ENCODE results near the gene RRAD.
"Not testable (repeated sequence)": the region's sequence is repeated elsewhere in the genome, so short reads cannot be mapped to it uniquely, and the experiment has no call there.

RRAD gene

DNA sequence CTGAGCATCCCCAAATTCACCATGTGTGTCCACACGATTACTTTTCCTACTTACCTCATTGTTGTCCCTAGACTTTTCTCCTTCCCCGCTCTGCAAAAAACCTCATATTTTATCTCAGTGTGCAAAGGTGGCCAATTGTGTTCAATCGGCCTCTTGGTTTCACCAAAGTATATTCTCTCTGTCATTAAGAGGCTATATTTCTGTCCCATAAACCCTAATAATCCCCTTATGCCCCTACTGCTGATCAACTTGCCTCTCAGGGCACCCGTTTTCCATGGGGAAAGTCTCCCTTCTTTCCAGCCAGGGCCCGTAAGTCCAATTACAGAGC, 21.6 kb upstream of the RRAD start:
- DNase-seq: no peak
- peaks cover 0 to 5% (median 0%) of the 10 kb centered on the region in 5 experiments for H3K9me3 ChIP-seq (ENCODE audit: control extremely low read depth in 1 of 5, control insufficient read depth in 4 of 5, insufficient read depth in 2 of 5, low read depth in 1 of 5, low read length in 4 of 5)
- ChIA-PET POLR2A (interaction anchor here (1.1 kb wide), 1 partner anchor 204 kb away, joined by 3 read pairs; no protein-coding TSS in a partner anchor), CTCF (interaction anchor here (0.9 to 1.7 kb wide), 8 partner anchors 9 to 222 kb away, joined by 3 to 6 read pairs (median 4); no protein-coding TSS in a partner anchor)
- 43% methylated on average over 4 of the region's 5 CpGs for WGBS (ENCODE audit: insufficient coverage)
- H3K36me3 ChIP-seq (ENCODE audit: control insufficient read depth in 4 of 4, insufficient read depth in 4 of 4, low read length in 3 of 4): peaks cover 2 to 21% (median 17%) of the 10 kb centered on the region in 4 experiments
- peaks cover 0 to 17% (median 14%) of the 10 kb centered on the region in 4 experiments for H3K4me1 ChIP-seq (ENCODE audit: control extremely low read depth in 1 of 4, control insufficient read depth in 4 of 4, insufficient read depth in 4 of 4, low read length in 3 of 4)
- H3K4me3 ChIP-seq (ENCODE audit: control insufficient read depth in 1 of 7, extremely low read depth in 1 of 7, insufficient read depth in 4 of 7, low read depth in 2 of 7, low read length in 6 of 7): no peak overlapping the region
- no peak overlapping the region for H3K27ac ChIP-seq (ENCODE audit: insufficient read depth in 1 of 2, low read depth in 1 of 2, low read length in 2 of 2, poor library complexity in 1 of 2, severe bottlenecking in 2 of 2)
- H3K27me3 ChIP-seq (replicated peaks in 2 of 5; ENCODE audit: control insufficient read depth in 4 of 5, insufficient read depth in 5 of 5, low read length in 4 of 5): peaks cover 10 to 42% (median 23%) of the 10 kb centered on the region in 5 experiments

DNA sequence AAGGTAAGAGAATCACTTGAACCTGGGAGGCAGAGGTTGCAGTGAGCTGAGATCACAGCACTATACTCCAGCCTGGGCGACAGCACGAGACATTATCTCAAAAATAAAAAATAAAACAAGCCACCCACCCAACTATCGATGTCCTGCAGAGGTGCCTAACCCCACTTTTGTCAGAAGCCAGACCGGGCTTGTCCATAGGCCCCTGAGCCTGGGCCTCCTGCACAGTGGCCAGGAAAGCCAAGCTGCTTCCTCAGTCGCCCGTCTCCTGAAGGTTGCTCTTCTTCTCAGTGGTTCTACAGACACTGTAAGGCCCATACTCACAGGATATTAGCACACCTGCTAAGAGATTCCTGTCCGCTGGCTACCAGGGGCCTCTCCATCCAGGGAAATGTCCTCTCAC, 21.2 kb upstream of the RRAD start:
- no peak for DNase-seq
- no peak overlapping the region for H3K4me3 ChIP-seq (ENCODE audit: control insufficient read depth in 1 of 7, extremely low read depth in 1 of 7, insufficient read depth in 4 of 7, low read depth in 2 of 7, low read length in 6 of 7)
- peaks cover 2 to 25% (median 20%) of the 10 kb centered on the region in 4 experiments for H3K36me3 ChIP-seq (ENCODE audit: control insufficient read depth in 4 of 4, insufficient read depth in 4 of 4, low read length in 3 of 4)
- peaks cover 0 to 5% (median 0%) of the 10 kb centered on the region in 5 experiments for H3K9me3 ChIP-seq (ENCODE audit: control extremely low read depth in 1 of 5, control insufficient read depth in 4 of 5, insufficient read depth in 2 of 5, low read depth in 1 of 5, low read length in 4 of 5)
- H3K27me3 ChIP-seq (replicated peaks in 2 of 5; ENCODE audit: control insufficient read depth in 4 of 5, insufficient read depth in 5 of 5, low read length in 4 of 5): peaks cover 10 to 40% (median 19%) of the 10 kb centered on the region in 5 experiments
- 80% methylated on average over 6 of the region's 7 CpGs for WGBS (ENCODE audit: insufficient coverage)
- H3K27ac ChIP-seq (ENCODE audit: insufficient read depth in 1 of 2, low read depth in 1 of 2, low read length in 2 of 2, poor library complexity in 1 of 2, severe bottlenecking in 2 of 2): no peak overlapping the region
- ChIA-PET POLR2A (interaction anchor here (1.1 kb wide), 1 partner anchor 205 kb away, joined by 3 read pairs; no protein-coding TSS in a partner anchor), CTCF (interaction anchor here (0.9 to 1.7 kb wide), 3 partner anchors 8 to 52 kb away, joined by 3 to 6 read pairs (median 4); no protein-coding TSS in a partner anchor)
- H3K4me1 ChIP-seq (ENCODE audit: control extremely low read depth in 1 of 4, control insufficient read depth in 4 of 4, insufficient read depth in 4 of 4, low read length in 3 of 4): peaks cover 0 to 17% (median 14%) of the 10 kb centered on the region in 4 experiments

DNA sequence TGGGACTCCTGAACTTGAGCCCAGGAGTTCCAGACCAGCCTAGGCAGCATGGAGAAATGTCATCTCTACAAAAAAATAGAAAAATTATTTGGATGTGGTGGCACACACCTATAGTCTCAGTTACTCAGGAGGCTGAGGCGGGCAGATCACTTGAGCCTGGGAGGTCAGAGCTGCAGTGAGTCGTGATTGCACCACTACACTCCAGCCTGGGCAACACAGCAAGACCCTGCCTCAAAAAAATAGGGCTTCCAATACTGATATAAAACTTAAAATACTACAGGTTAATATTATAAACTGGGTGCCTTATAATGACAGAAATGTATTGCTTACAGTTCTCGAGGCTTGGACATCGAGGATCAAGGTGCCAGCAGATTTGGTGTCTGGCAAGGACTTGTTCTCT, 20.6 kb upstream of the RRAD start:
- ChIA-PET CTCF (interaction anchor here (0.9 to 1.2 kb wide), 2 partner anchors 11 to 51 kb away, joined by 3 to 4 read pairs; no protein-coding TSS in a partner anchor), POLR2A (no interaction called here)
- peaks cover 8 to 33% (median 15%) of the 10 kb centered on the region in 5 experiments for H3K27me3 ChIP-seq (replicated peaks in 2 of 5; ENCODE audit: control insufficient read depth in 4 of 5, insufficient read depth in 5 of 5, low read length in 4 of 5)
- H3K27ac ChIP-seq (ENCODE audit: insufficient read depth in 1 of 2, low read depth in 1 of 2, low read length in 2 of 2, poor library complexity in 1 of 2, severe bottlenecking in 2 of 2): no peak overlapping the region
- H3K4me1 ChIP-seq (ENCODE audit: control extremely low read depth in 1 of 4, control insufficient read depth in 4 of 4, insufficient read depth in 4 of 4, low read length in 3 of 4): peaks cover 0 to 17% (median 14%) of the 10 kb centered on the region in 4 experiments
- no peak overlapping the region for H3K4me3 ChIP-seq (ENCODE audit: control insufficient read depth in 1 of 7, extremely low read depth in 1 of 7, insufficient read depth in 4 of 7, low read depth in 2 of 7, low read length in 6 of 7)
- H3K36me3 ChIP-seq (ENCODE audit: control insufficient read depth in 4 of 4, insufficient read depth in 4 of 4, low read length in 3 of 4): peaks cover 5 to 31% (median 26%) of the 10 kb centered on the region in 4 experiments
- WGBS (ENCODE audit: insufficient coverage): 100% methylated on average over 2 of the region's 4 CpGs
- no peaks in the 10 kb centered on the region for H3K9me3 ChIP-seq (ENCODE audit: control extremely low read depth in 1 of 5, control insufficient read depth in 4 of 5, insufficient read depth in 2 of 5, low read depth in 1 of 5, low read length in 4 of 5)
- DNase-seq: no peak

DNA sequence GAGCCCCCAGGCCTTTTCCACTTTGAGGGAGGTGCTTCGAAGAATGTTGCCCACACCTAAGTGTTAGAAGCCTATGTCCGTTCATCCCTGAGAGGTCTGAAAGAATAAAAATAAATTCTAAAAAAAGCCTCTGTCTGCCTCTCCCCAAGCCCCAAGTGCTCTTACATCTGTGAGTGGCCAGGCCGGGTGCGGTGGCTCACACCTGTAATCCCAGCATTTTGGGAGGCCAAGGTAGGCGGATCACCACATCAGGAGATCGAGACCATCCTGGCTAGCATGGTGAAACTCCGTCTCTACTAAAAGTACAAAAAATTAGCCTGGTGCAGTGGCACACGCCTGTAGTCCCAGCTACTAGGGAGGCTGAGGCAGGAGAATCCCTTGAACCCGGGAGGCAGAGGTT, 19.6 kb upstream of the RRAD start:
- Histone ChIP-seq H3K27me3 (replicated peaks in 2 of 5; ENCODE audit: control insufficient read depth in 4 of 5, insufficient read depth in 5 of 5, low read length in 4 of 5) (peaks cover 3 to 25% (median 14%) of the 10 kb centered on the region in 5 experiments), H3K36me3 (ENCODE audit: control insufficient read depth in 4 of 4, insufficient read depth in 4 of 4, low read length in 3 of 4) (peaks cover 10 to 41% (median 36%) of the 10 kb centered on the region in 4 experiments), H3K4me1 (ENCODE audit: control extremely low read depth in 1 of 4, control insufficient read depth in 4 of 4, insufficient read depth in 4 of 4, low read length in 3 of 4) (peaks cover 0 to 17% (median 14%) of the 10 kb centered on the region in 4 experiments)
- H3K4me3 ChIP-seq (ENCODE audit: control insufficient read depth in 1 of 7, extremely low read depth in 1 of 7, insufficient read depth in 4 of 7, low read depth in 2 of 7, low read length in 6 of 7); H3K9me3 ChIP-seq (ENCODE audit: control extremely low read depth in 1 of 5, control insufficient read depth in 4 of 5, insufficient read depth in 2 of 5, low read depth in 1 of 5, low read length in 4 of 5); POLR2A ChIA-PET; DNase-seq; H3K27ac ChIP-seq (ENCODE audit: insufficient read depth in 1 of 2, low read depth in 1 of 2, low read length in 2 of 2, poor library complexity in 1 of 2, severe bottlenecking in 2 of 2): not testable (repeated sequence)
- CTCF ChIA-PET: interaction anchor here (1.0 to 3.6 kb wide), 3 partner anchors 23 to 63 kb away, joined by 3 to 13 read pairs (median 3); no protein-coding TSS in a partner anchor
- WGBS (ENCODE audit: insufficient coverage): 100% methylated on average over 8 of the region's 9 CpGs

DNA sequence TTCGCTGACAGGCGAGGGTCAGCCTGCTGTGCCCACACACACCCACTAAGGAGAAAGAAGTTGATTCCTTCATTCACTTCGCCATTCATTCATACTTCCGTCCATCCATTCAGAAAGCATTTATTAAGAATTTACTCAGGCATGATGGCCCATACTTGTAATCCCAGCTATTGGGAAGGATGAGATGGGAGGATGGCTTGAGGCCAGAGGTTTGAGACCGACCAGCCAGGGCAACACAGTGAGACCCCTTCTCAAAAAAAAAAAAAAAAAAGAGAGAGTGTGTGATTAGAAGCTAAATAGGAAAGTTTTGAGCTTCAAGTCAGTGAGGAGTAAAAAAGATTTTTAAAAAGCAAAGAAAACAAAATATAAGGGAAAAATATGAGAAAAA, 18.7 kb upstream of the RRAD start:
- Histone ChIP-seq H3K27ac (ENCODE audit: insufficient read depth in 1 of 2, low read depth in 1 of 2, low read length in 2 of 2, poor library complexity in 1 of 2, severe bottlenecking in 2 of 2) (no peak overlapping the region), H3K36me3 (ENCODE audit: control insufficient read depth in 4 of 4, insufficient read depth in 4 of 4, low read length in 3 of 4) (peaks cover 12 to 50% (median 43%) of the 10 kb centered on the region in 4 experiments), H3K4me1 (ENCODE audit: control extremely low read depth in 1 of 4, control insufficient read depth in 4 of 4, insufficient read depth in 4 of 4, low read length in 3 of 4) (peaks cover 0 to 17% (median 14%) of the 10 kb centered on the region in 4 experiments), H3K9me3 (ENCODE audit: control extremely low read depth in 1 of 5, control insufficient read depth in 4 of 5, insufficient read depth in 2 of 5, low read depth in 1 of 5, low read length in 4 of 5) (no peaks in the 10 kb centered on the region), H3K4me3 (ENCODE audit: control insufficient read depth in 1 of 7, extremely low read depth in 1 of 7, insufficient read depth in 4 of 7, low read depth in 2 of 7, low read length in 6 of 7) (no peak overlapping the region), H3K27me3 (replicated peaks in 2 of 5; ENCODE audit: control insufficient read depth in 4 of 5, insufficient read depth in 5 of 5, low read length in 4 of 5) (peaks cover 3 to 16% (median 7%) of the 10 kb centered on the region in 5 experiments)
- POLR2A ChIA-PET: no interaction called here
- WGBS (ENCODE audit: insufficient coverage): 80% methylated on average over 1 of the region's 5 CpGs
- DNase-seq: no peak
- CTCF ChIA-PET: interaction anchor here (1.0 to 3.6 kb wide), 7 partner anchors 10 to 230 kb away, joined by 3 to 13 read pairs (median 3); partner anchors contain the start of gene CIAO2B

DNA sequence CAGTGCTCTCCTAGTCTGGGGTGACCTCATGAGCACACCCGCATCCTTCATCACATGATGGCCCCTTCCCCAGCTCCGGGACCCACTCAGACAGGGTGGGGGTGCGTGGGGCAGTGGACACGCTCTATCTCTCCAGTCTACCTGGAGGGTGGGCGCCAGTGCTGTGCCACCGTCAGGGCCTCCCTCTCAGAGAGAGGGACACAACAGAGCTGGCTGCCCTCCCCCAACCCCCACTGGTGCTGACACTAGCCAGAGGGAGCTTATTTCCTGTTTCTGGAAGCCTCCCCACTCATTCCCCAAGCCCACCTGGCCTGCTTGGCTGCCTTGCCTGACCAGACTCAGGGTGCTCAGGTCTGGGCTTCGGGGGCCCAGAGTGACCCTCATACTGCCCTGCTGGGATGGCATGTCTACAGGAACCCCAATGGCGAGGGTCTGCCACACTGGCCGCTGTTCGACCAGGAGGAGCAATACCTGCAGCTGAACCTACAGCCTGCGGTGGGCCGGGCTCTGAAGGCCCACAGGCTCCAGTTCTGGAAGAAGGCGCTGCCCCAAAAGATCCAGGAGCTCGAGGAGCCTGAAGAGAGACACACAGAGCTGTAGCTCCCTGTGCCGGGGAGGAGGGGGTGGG, 18.2 kb upstream of the RRAD start:
- Histone ChIP-seq H3K4me3 (ENCODE audit: control insufficient read depth in 1 of 7, extremely low read depth in 1 of 7, insufficient read depth in 4 of 7, low read depth in 2 of 7, low read length in 6 of 7) (no peak overlapping the region), H3K4me1 (ENCODE audit: control extremely low read depth in 1 of 4, control insufficient read depth in 4 of 4, insufficient read depth in 4 of 4, low read length in 3 of 4) (peaks cover 0 to 12% (median 11%) of the 10 kb centered on the region in 4 experiments), H3K27ac (ENCODE audit: insufficient read depth in 1 of 2, low read depth in 1 of 2, low read length in 2 of 2, poor library complexity in 1 of 2, severe bottlenecking in 2 of 2) (no peak overlapping the region), H3K9me3 (ENCODE audit: control extremely low read depth in 1 of 5, control insufficient read depth in 4 of 5, insufficient read depth in 2 of 5, low read depth in 1 of 5, low read length in 4 of 5) (no peaks in the 10 kb centered on the region), H3K27me3 (replicated peaks in 2 of 5; ENCODE audit: control insufficient read depth in 4 of 5, insufficient read depth in 5 of 5, low read length in 4 of 5) (peaks cover 3 to 11% (median 7%) of the 10 kb centered on the region in 5 experiments), H3K36me3 (ENCODE audit: control insufficient read depth in 4 of 4, insufficient read depth in 4 of 4, low read length in 3 of 4) (peaks cover 14 to 55% (median 46%) of the 10 kb centered on the region in 4 experiments)
- no peak for DNase-seq
- 96% methylated on average over 14 of the region's 15 CpGs for WGBS (ENCODE audit: insufficient coverage)
- ChIA-PET CTCF (interaction anchor here (1.0 to 3.6 kb wide), 10 partner anchors 9 to 250 kb away, joined by 3 to 13 read pairs (median 3); partner anchors contain the start of gene CIAO2B), POLR2A (no interaction called here)

DNA sequence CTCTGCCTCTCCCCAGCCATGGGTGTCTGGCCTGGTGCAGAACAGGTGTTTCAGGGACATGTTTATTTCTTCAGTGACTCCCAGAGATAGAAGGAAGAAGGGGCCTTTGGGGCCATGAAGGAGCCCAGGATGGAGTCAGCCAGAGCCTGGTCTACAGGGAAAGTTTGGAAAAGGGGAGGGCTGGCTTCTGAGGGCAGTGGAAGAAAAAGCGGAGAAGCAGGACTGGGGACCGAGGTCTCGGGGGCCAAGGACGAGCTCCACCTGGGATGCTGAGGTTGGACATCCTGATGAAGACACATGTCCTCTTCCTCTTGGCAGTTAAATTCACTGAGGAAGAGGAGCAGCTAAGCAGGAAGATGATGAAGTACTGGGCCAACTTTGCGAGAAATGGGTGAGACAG, 17.6 kb upstream of the RRAD start:
- no peak for DNase-seq
- H3K36me3 ChIP-seq (ENCODE audit: control insufficient read depth in 4 of 4, insufficient read depth in 4 of 4, low read length in 3 of 4): peaks cover 14 to 60% (median 51%) of the 10 kb centered on the region in 4 experiments
- POLR2A ChIA-PET: no interaction called here

More for the DNA sequence above, 17.6 kb upstream of the RRAD start:
- Histone ChIP-seq H3K27me3 (replicated peaks in 2 of 5; ENCODE audit: control insufficient read depth in 4 of 5, insufficient read depth in 5 of 5, low read length in 4 of 5) (peaks cover 0 to 5% (median 4%) of the 10 kb centered on the region in 5 experiments), H3K27ac (ENCODE audit: insufficient read depth in 1 of 2, low read depth in 1 of 2, low read length in 2 of 2, poor library complexity in 1 of 2, severe bottlenecking in 2 of 2) (no peak overlapping the region), H3K4me1 (ENCODE audit: control extremely low read depth in 1 of 4, control insufficient read depth in 4 of 4, insufficient read depth in 4 of 4, low read length in 3 of 4) (peaks cover 0 to 7% (median 5%) of the 10 kb centered on the region in 4 experiments), H3K4me3 (ENCODE audit: control insufficient read depth in 1 of 7, extremely low read depth in 1 of 7, insufficient read depth in 4 of 7, low read depth in 2 of 7, low read length in 6 of 7) (no peak overlapping the region), H3K9me3 (ENCODE audit: control extremely low read depth in 1 of 5, control insufficient read depth in 4 of 5, insufficient read depth in 2 of 5, low read depth in 1 of 5, low read length in 4 of 5) (no peaks in the 10 kb centered on the region)
- 100% methylated on average over 5 of the region's 5 CpGs for WGBS (ENCODE audit: insufficient coverage)
- CTCF ChIA-PET: interaction anchor here (0.8 to 3.6 kb wide), 9 partner anchors 9 to 250 kb away, joined by 3 to 13 read pairs (median 3); partner anchors contain the start of gene CIAO2B
